Measurements from ENCODE around the gene VANGL2. TPM values are rescaled to one million over a fixed set of nuclear protein-coding genes. Genes with fewer than 3 reads are reported as not detected.

Gene VANGL2
- total RNA-seq, 2 experiments from 2014 or later: 1.5 to 2.6 TPM

DNA sequence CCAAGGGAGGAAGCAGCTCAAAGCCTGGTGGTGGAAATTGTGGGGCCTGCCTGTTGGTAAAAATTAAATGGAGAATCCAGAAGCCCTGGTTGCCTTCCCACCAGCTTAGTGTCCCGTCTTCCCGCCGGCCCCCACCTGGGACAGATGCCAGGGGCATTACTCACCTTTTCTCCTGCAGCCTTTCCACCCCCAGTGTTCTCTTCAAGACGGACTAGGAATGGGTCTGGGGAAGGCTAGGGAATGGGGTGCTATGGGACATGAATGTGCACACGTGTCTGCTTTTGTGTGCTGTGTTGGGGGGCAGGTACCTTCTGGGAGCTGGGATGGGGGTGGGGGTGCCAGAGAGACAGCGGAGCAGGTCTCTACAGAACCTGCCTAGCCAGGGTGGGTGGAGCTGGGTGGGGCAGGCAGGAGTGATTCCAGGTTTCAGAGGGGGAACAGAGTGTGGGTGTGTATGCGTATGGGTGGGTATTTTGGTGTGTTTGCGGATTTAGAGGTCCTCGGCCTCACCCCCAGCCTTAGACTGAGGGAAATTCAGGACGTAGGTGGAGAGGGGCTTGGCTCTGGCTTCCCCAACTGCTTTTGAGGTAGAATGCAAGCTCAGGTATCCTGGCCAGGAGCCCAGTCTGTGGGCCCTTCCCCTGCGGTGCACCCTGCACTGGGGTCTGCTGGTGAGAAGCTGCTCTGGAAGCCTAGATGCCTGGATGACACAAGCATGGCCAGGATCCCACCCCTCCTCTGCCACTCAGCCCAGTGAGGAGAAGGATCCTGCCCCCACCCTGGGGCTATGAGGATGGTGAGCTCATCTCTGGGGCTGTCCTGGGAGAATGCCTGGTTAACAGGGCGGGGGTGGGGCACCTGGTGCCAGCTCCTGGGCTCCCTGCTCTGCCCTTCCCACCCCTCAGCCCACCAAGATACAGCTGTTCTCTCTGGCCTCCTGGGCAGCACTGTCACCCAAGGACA lies 7.8 kb downstream of the VANGL2 start:
- no TSS peak for BruUV-seq (replicated peaks)
- Histone ChIP-seq H3K4me2 (ENCODE audit: low read length) (no peak overlapping the region), H3K4me3 (ENCODE audit: low read depth, low read length, poor library complexity, severe bottlenecking) (no peak overlapping the region), H2AFZ (ENCODE audit: low read length) (no peak overlapping the region), H3K79me2 (ENCODE audit: insufficient read depth, low read depth, low read length) (no peaks in the 10 kb centered on the region), H3K27ac (ENCODE audit: low read depth, low read length, poor library complexity, severe bottlenecking) (no peak overlapping the region), H3K9me2 (ENCODE audit: insufficient read depth, low read length) (no peaks in the 10 kb centered on the region), H4K20me1 (ENCODE audit: insufficient read depth, low read length) (no peaks in the 10 kb centered on the region), H3K4me1 (ENCODE audit: insufficient read depth, low read length, poor library complexity, severe bottlenecking) (peaks cover 8% of the 10 kb centered on the region), H3K36me3 (ENCODE audit: insufficient read depth, low read length) (no peaks in the 10 kb centered on the region), H3K9me3 (ENCODE audit: low read length) (no peaks in the 10 kb centered on the region)
- TF ChIP-seq CTCF (conservative IDR thresholded peaks at IDR 0.05; ENCODE audit: low read length) (no peak), EZH2phosphoT487 (IDR thresholded peaks at IDR 0.05; ENCODE audit: borderline replicate concordance, low read depth, low read length) (no peak)
- POLR2A ChIA-PET: no interaction called here
- intact Hi-C loops (cut with micrococcal nuclease; ENCODE audit: unreplicated experiment): no loop called here
- DNase-seq (ENCODE audit: low spot score): no peak
- CTCF ChIA-PET (ENCODE audit: unreplicated experiment): interaction anchor here (0.6 to 0.7 kb wide), 2 partner anchors 115 to 359 kb away, joined by 3 read pairs; no protein-coding TSS in a partner anchor

DNA sequence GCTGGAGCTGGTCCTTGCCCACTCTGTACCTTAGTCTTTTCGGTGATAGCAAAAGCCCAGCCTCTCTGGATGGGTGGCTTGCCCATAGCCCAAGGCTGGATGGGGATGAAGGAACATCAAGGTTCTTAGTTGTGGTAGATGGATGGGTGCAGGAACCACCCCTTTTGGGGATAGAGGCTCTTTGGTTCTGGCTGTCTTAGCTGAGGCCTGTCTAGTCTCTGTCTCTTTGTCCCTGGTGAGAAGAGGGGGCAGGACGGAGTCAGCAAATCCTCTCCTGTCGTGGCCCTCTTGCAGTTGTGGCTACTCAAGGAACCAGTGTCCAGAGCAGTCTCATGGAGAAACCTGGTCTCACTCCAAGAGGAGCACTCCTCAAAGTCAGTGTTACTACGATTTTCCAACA lies 8.5 kb downstream of the VANGL2 start:
- Histone ChIP-seq H3K79me2 (ENCODE audit: insufficient read depth, low read depth, low read length) (no peaks in the 10 kb centered on the region), H3K4me2 (ENCODE audit: low read length) (no peak overlapping the region), H3K9me2 (ENCODE audit: insufficient read depth, low read length) (no peaks in the 10 kb centered on the region), H4K20me1 (ENCODE audit: insufficient read depth, low read length) (no peaks in the 10 kb centered on the region), H3K4me1 (ENCODE audit: insufficient read depth, low read length, poor library complexity, severe bottlenecking) (peaks cover 4% of the 10 kb centered on the region), H3K36me3 (ENCODE audit: insufficient read depth, low read length) (no peaks in the 10 kb centered on the region), H3K27ac (ENCODE audit: low read depth, low read length, poor library complexity, severe bottlenecking) (no peak overlapping the region), H3K9me3 (ENCODE audit: low read length) (no peaks in the 10 kb centered on the region), H2AFZ (ENCODE audit: low read length) (no peak overlapping the region), H3K4me3 (ENCODE audit: low read depth, low read length, poor library complexity, severe bottlenecking) (no peak overlapping the region)
- intact Hi-C loops (cut with micrococcal nuclease; ENCODE audit: unreplicated experiment): no loop called here
- ChIA-PET POLR2A (no interaction called here), CTCF (ENCODE audit: unreplicated experiment) (interaction anchor here (0.6 kb wide), 1 partner anchor 359 kb away, joined by 3 read pairs; no protein-coding TSS in a partner anchor)
- no peak for TF ChIP-seq EZH2phosphoT487 (IDR thresholded peaks at IDR 0.05; ENCODE audit: borderline replicate concordance, low read depth, low read length)
- TF ChIP-seq CTCF (conservative IDR thresholded peaks at IDR 0.05; ENCODE audit: low read length): no peak
- DNase-seq (ENCODE audit: low spot score): no peak
- BruUV-seq (replicated peaks): no TSS peak

DNA sequence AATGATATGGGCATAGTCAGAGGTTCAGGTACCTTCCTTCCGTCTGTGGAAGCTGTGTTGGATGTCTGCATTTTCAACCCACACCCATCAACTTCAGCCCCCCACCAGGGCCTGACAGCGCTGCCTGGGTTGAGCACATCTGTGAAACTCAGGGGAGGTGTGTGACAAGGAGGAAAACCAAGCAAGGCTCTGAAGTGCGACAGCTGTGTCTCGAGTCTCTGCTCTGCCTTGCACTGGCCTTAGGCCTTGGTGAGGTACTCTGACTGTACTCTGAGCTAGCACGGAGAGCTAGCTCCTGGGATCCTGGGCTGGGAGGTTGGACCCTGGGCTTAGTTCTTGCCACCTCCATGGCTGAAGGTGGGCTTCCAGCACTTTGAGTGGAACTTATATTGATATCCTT lies 9.1 kb downstream of the VANGL2 start:
- Histone ChIP-seq H3K27ac (ENCODE audit: low read depth, low read length, poor library complexity, severe bottlenecking) (no peak overlapping the region), H3K4me3 (ENCODE audit: low read depth, low read length, poor library complexity, severe bottlenecking) (no peak overlapping the region), H3K79me2 (ENCODE audit: insufficient read depth, low read depth, low read length) (no peaks in the 10 kb centered on the region), H3K9me3 (ENCODE audit: low read length) (no peaks in the 10 kb centered on the region), H2AFZ (ENCODE audit: low read length) (no peak overlapping the region), H4K20me1 (ENCODE audit: insufficient read depth, low read length) (no peaks in the 10 kb centered on the region), H3K36me3 (ENCODE audit: insufficient read depth, low read length) (no peaks in the 10 kb centered on the region), H3K4me2 (ENCODE audit: low read length) (no peak overlapping the region), H3K4me1 (ENCODE audit: insufficient read depth, low read length, poor library complexity, severe bottlenecking) (no peaks in the 10 kb centered on the region), H3K9me2 (ENCODE audit: insufficient read depth, low read length) (no peaks in the 10 kb centered on the region)
- no peak for DNase-seq (ENCODE audit: low spot score)
- intact Hi-C loops (cut with micrococcal nuclease; ENCODE audit: unreplicated experiment): no loop called here
- CTCF ChIA-PET (ENCODE audit: unreplicated experiment): no interaction called here
- POLR2A ChIA-PET: no interaction called here
- no TSS peak for BruUV-seq (replicated peaks)
- TF ChIP-seq CTCF (conservative IDR thresholded peaks at IDR 0.05; ENCODE audit: low read length) (no peak), EZH2phosphoT487 (IDR thresholded peaks at IDR 0.05; ENCODE audit: borderline replicate concordance, low read depth, low read length) (no peak)

Data from OCI-LY7 (cell line).